H1 (cell line): Measurements from ENCODE around the gene VSNL1. TPM values are rescaled to one million over a fixed set of nuclear protein-coding genes. Genes with fewer than 3 reads are reported as not detected.

Experiments used
- CTCF ChIA-PET: fragments of 300-600 bp; sonication (Branson Sonifier 250); formaldehyde crosslinking; loops from one replicate; lab custom pipeline; 2021; ENCODE audit not compliant: partially characterized antibody; lab: Charles Lee
- POLR2A ChIA-PET: fragments of 300-600 bp; sonication (Branson Sonifier 250); formaldehyde crosslinking; loops from one replicate; lab custom pipeline; 2021; ENCODE audit warnings: inconsistent platforms; ENCODE audit not compliant: partially characterized antibody; lab: Charles Lee
- DNase-seq, 2 experiments: peaks; one replicate each; pipeline versions ENCODE4 v3.0.0 to v3.0.0-alpha.2; 2010 to 2022; ENCODE audit warnings: low spot score in 2 of 2, low read depth in 1 of 2, mixed read lengths in 1 of 2
- FAIRE-seq: peaks from 2 replicates; lab custom pipeline; 2011; peaks lifted over from hg19 to GRCh38; lab: Jason Lieb, UNC
- H2AFZ ChIP-seq: 2 replicates; pipeline ENCODE4 v1.8.1; 2012; ENCODE audit warnings: low read length, inconsistent platforms
- H2AK5ac ChIP-seq: 2 replicates; pipeline ENCODE4 v1.6.1; 2013; ENCODE audit warnings: low read depth, low read length
- H2BK120ac ChIP-seq: replicated peaks from 2 replicates; pipeline ENCODE3; 2013; ENCODE audit warnings: low read depth, low read length, inconsistent platforms
- H2BK12ac ChIP-seq: 2 replicates; pipeline ENCODE4 v1.6.1; 2013; ENCODE audit warnings: low read depth, low read length
- H2BK15ac ChIP-seq: 2 replicates; pipeline ENCODE4 v1.6.1; 2013; ENCODE audit warnings: low read length
- H2BK20ac ChIP-seq: 2 replicates; pipeline ENCODE4 v1.6.1; 2013; ENCODE audit warnings: low read length
- H2BK5ac ChIP-seq: 2 replicates; pipeline ENCODE4 v1.6.1; 2013; ENCODE audit warnings: low read depth, low read length
- H3K14ac ChIP-seq: 2 replicates; pipeline ENCODE4 v1.6.1; 2013; ENCODE audit warnings: inconsistent platforms; ENCODE audit not compliant: insufficient read length
- H3K18ac ChIP-seq: 2 replicates; pipeline ENCODE4 v1.6.1; 2013; ENCODE audit warnings: low read length; ENCODE audit errors: extremely low read depth
- H3K23ac ChIP-seq: 2 replicates; pipeline ENCODE4 v1.6.1; 2013; ENCODE audit warnings: inconsistent platforms; ENCODE audit not compliant: insufficient read length
- H3K23me2 ChIP-seq: 2 replicates; pipeline ENCODE4 v1.6.1; 2013; ENCODE audit warnings: low read depth, low read length
- H3K27ac ChIP-seq: 2 replicates; pipeline ENCODE4 v1.6.1; 2011; ENCODE audit warnings: low read depth, low read length, inconsistent platforms
- H3K27me3 ChIP-seq, 4 experiments: replicated peaks in 1 of 4; 1 replicate in 1 of 4; 2 replicates in 3 of 4; pipeline versions ENCODE4 v1.6.1 to v1.8.1; 2011 to 2013; ENCODE audit warnings: low read length in 3 of 4, mild to moderate bottlenecking in 3 of 4, inconsistent platforms in 2 of 4, mixed read lengths in 2 of 4, moderate library complexity in 1 of 4; ENCODE audit not compliant: control insufficient read depth in 3 of 4, insufficient read depth in 3 of 4; ENCODE audit errors: extremely low read depth in 1 of 4
- H3K36me3 ChIP-seq, 4 experiments: 2 replicates each; pipeline versions ENCODE4 v1.6.1 to v1.8.1; 2011 to 2013; ENCODE audit warnings: mild to moderate bottlenecking in 4 of 4, low read length in 3 of 4, moderate library complexity in 2 of 4, control low read depth in 1 of 4, inconsistent platforms in 1 of 4; ENCODE audit not compliant: insufficient read depth in 4 of 4, control insufficient read depth in 2 of 4
- H3K4ac ChIP-seq: replicated peaks from 2 replicates; pipeline ENCODE3; 2013; ENCODE audit warnings: low read length, low read depth, mixed read lengths, inconsistent platforms; ENCODE audit not compliant: insufficient read length
- H3K4me1 ChIP-seq, 4 experiments: replicated peaks in 1 of 4; 1 replicate in 1 of 4; 2 replicates in 3 of 4; pipeline versions ENCODE4 v1.6.1 to v1.8.1; 2011 to 2013; ENCODE audit warnings: low read length in 3 of 4, inconsistent platforms in 2 of 4, mixed read lengths in 1 of 4; ENCODE audit not compliant: insufficient read depth in 4 of 4, control insufficient read depth in 3 of 4
- H3K4me2 ChIP-seq, 2 experiments: 2 replicates each; pipeline versions ENCODE4 v1.6.1 to v1.8.1; 2011 to 2013; ENCODE audit warnings: low read depth in 2 of 2, low read length in 2 of 2, control low read depth in 1 of 2, inconsistent platforms in 1 of 2, mild to moderate bottlenecking in 1 of 2; ENCODE audit not compliant: insufficient read depth in 1 of 2
- H3K4me3 ChIP-seq, 4 experiments: fragments of 200-600, 300-600 bp in 1 of 4; sonication (generic), shearing (Covaris generic), sonication (Bioruptor Twin) in 1 of 4; 2 replicates each; pipeline versions ENCODE4 v1.5.1 to v1.8.1; 2011 to 2016; ENCODE audit warnings: low read length in 4 of 4, low read depth in 3 of 4, control low read depth in 2 of 4, inconsistent platforms in 2 of 4, mild to moderate bottlenecking in 2 of 4, mixed read lengths in 1 of 4, moderate library complexity in 1 of 4; ENCODE audit not compliant: insufficient read depth in 2 of 4; ENCODE audit errors: extremely low read depth in 1 of 4
- H3K56ac ChIP-seq: replicated peaks from 2 replicates; pipeline ENCODE3; 2013; ENCODE audit warnings: low read depth, mild to moderate bottlenecking, mixed read lengths, low read length, inconsistent platforms; ENCODE audit not compliant: insufficient read length
- H3K79me1 ChIP-seq: 2 replicates; pipeline ENCODE4 v1.6.1; 2013; ENCODE audit warnings: low read depth, low read length, control low read depth
- H3K79me2 ChIP-seq, 2 experiments: 2 replicates each; pipeline versions ENCODE4 v1.6.1 to v1.8.1; 2012 to 2013; ENCODE audit warnings: low read length in 2 of 2, mild to moderate bottlenecking in 2 of 2, inconsistent platforms in 1 of 2; ENCODE audit not compliant: insufficient read depth in 2 of 2, control insufficient read depth in 1 of 2
- H3K9ac ChIP-seq, 4 experiments: replicated peaks in 1 of 4; 1 replicate in 1 of 4; 2 replicates in 3 of 4; pipeline versions ENCODE4 v1.6.1 to v1.8.1; 2011 to 2013; ENCODE audit warnings: low read depth in 3 of 4, low read length in 3 of 4, control low read depth in 2 of 4, mild to moderate bottlenecking in 2 of 4, moderate library complexity in 2 of 4, inconsistent platforms in 1 of 4; ENCODE audit errors: extremely low read depth in 1 of 4
- H3K9me3 ChIP-seq, 2 experiments: 2 replicates each; pipeline versions ENCODE4 v1.6.1 to v1.8.1; 2012 to 2013; ENCODE audit warnings: mild to moderate bottlenecking in 2 of 2, moderate library complexity in 2 of 2, control low read depth in 1 of 2, inconsistent platforms in 1 of 2, low read depth in 1 of 2, low read length in 1 of 2, mixed read lengths in 1 of 2; ENCODE audit not compliant: insufficient read depth in 2 of 2
- H4K20me1 ChIP-seq, 2 experiments: replicated peaks in 1 of 2; 2 replicates each; pipeline versions ENCODE3 to v1.8.1; 2011 to 2013; ENCODE audit warnings: inconsistent platforms in 2 of 2, low read length in 2 of 2, mild to moderate bottlenecking in 1 of 2; ENCODE audit not compliant: insufficient read depth in 2 of 2, control insufficient read depth in 1 of 2
- H4K5ac ChIP-seq: 2 replicates; pipeline ENCODE4 v1.6.1; 2013; ENCODE audit warnings: low read length, low read depth, mixed read lengths, inconsistent platforms; ENCODE audit not compliant: insufficient read length
- H4K8ac ChIP-seq: 2 replicates; pipeline ENCODE4 v1.8.0; 2013; ENCODE audit warnings: mild to moderate bottlenecking, moderate library complexity, low read length, inconsistent platforms; ENCODE audit not compliant: insufficient read depth; ENCODE audit errors: extremely low read depth
- H4K91ac ChIP-seq: replicated peaks from 2 replicates; pipeline ENCODE3; 2013; ENCODE audit warnings: low read length, mixed read lengths, inconsistent platforms; ENCODE audit not compliant: insufficient read length
- polyA plus RNA-seq, 7 experiments: library from polyadenylated mRNA; depleted of rRNA in 3 of 7; stranded (reverse) in 5 of 7; unstranded in 2 of 7; fragments of >200 nt in 5 of 7; fragments of 200-250 nt in 2 of 7; gene quantifications; 1 replicate in 5 of 7; 2 replicates in 1 of 7; 4 replicates in 1 of 7; pipeline versions ENCODE4 v1.2.1 to v1.2.3, GENCODE V29; 2011 to 2013; ENCODE audit warnings: missing spikeins in 2 of 7, mixed read lengths in 2 of 7
- total RNA-seq: library from RNA; stranded (reverse); fragmentation: NEBNext Ultra II Directional; extraction: Animal tissue kit (Norgen Biotek cat#: 25700); gene quantifications from 2 replicates; pipeline ENCODE4 v1.2.1, GENCODE V29; 2021

The VSNL1 gene
- total and polyA plus RNA-seq, 2 of the 8 experiments (the other 6 are each of a cell fraction or from before 2014, with no cell fraction given) = 49.4 to 108 TPM

- Histone ChIP-seq H3K79me1 (no peaks in the 10 kb centered on the region; the same call in 1 of the 2 replicates), H4K8ac (no peak overlapping the region), H2BK15ac (no peak overlapping the region), H2BK20ac (no peak overlapping the region), H4K20me1 (no peaks in the 10 kb centered on the region), H3K4ac (no peak overlapping the region), H3K27me3 (no peaks in the 10 kb centered on the region), H2AFZ (no peak overlapping the region), H3K56ac (no peak overlapping the region), H3K4me1 (peaks cover 4 to 15% (median 8%) of the 10 kb centered on the region in 4 experiments; a peak in 5 of 7 replicates), H2BK12ac (no peak overlapping the region), H3K18ac (no peak overlapping the region; the same call in 1 of the 2 replicates), H3K4me3 (peak overlapping the region in 1 of 4 experiments; percentile 7; a peak in 1 of 8 replicates), H3K36me3 (no peaks in the 10 kb centered on the region), H3K9ac (no peak overlapping the region), H2AK5ac (no peak overlapping the region), H3K23me2 (no peaks in the 10 kb centered on the region), H4K91ac (no peak overlapping the region), H2BK5ac (no peak overlapping the region), H3K4me2 (peak overlapping the region; percentile 36; a peak in 3 of 4 replicates), H3K23ac (no peak overlapping the region), H3K79me2 (peaks cover 3 to 94% of the 10 kb centered on the region in 2 experiments; a peak in 3 of 4 replicates), H4K5ac (no peak overlapping the region), H3K14ac (no peak overlapping the region), H3K27ac (no peak overlapping the region), H2BK120ac (no peak overlapping the region), H3K9me3 (no peaks in the 10 kb centered on the region)
- POLR2A ChIA-PET = interaction anchor here (2.9 kb wide), 1 partner anchor 19 kb away, joined by 22 read pairs; the partner anchor contains the start of gene VSNL1
- FAIRE-seq (no peak), DNase-seq (no peak)
- CTCF ChIA-PET = interaction anchor here (0.6 to 1.7 kb wide), 4 partner anchors 13 to 88 kb away, joined by 3 to 8 read pairs (median 3); partner anchors contain the start of gene VSNL1
Observed at GRCh38 chr2:17558053-17558452, 17.6 kb downstream of the VSNL1 start.
